ENCODE data around the gene RUNX1.

The RUNX1 gene

GRCh38 chr21:34971656-34972055 is 77.4 kb downstream of the RUNX1 start:
- Mint-ChIP-seq H3K9me3 (no peaks in the 10 kb centered on the region), H3K36me3 (ENCODE audit: low read depth) (no peaks in the 10 kb centered on the region), H3K4me3 (no peak overlapping the region), H3K27me3 (ENCODE audit: low read depth) (peaks cover 19% of the 10 kb centered on the region), H3K27ac (no peak overlapping the region), H3K4me1 (peaks cover 17% of the 10 kb centered on the region)
- TF ChIP-seq CTCF (IDR thresholded peaks at IDR 0.05; ENCODE audit: unreplicated experiment in 3 of 3) = no peak

DNA sequence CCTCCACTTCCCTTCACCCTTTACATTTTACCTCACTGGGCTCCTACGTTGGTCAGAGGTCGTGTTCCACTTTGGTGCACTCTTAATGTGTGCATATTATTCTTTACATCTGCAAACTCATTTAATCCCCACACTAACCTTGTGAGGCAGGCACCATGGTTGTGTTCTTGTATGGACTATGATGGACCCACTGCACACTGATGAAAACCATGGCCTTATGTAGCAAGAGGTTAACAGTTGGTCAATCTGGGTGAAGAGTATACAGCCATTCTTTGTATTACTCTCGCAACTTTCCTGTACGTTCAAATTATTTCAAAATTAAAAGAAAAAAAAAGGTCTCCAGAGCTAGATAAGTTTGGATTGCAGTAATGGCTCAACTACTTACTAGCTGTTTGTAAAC is 78.5 kb downstream of the RUNX1 start:
- H3K4me3 Mint-ChIP-seq = no peak overlapping the region
- no peak overlapping the region for H3K27ac Mint-ChIP-seq
- peaks cover 19% of the 10 kb centered on the region for H3K27me3 Mint-ChIP-seq (ENCODE audit: low read depth)
- H3K9me3 Mint-ChIP-seq = no peaks in the 10 kb centered on the region
- no peak for TF ChIP-seq CTCF (IDR thresholded peaks at IDR 0.05; ENCODE audit: unreplicated experiment in 3 of 3)
- H3K4me1 Mint-ChIP-seq = peaks cover 17% of the 10 kb centered on the region
- H3K36me3 Mint-ChIP-seq (ENCODE audit: low read depth) = no peaks in the 10 kb centered on the region

GRCh38 chr21:34970167-34970500 is 79.0 kb downstream of the RUNX1 start:
- Mint-ChIP-seq H3K9me3 (no peaks in the 10 kb centered on the region), H3K4me1 (peaks cover 17% of the 10 kb centered on the region), H3K27me3 (ENCODE audit: low read depth) (peaks cover 19% of the 10 kb centered on the region), H3K4me3 (no peak overlapping the region), H3K36me3 (ENCODE audit: low read depth) (no peaks in the 10 kb centered on the region), H3K27ac (peak overlapping the region in 1 of 3 experiments; percentile 45)
- no peak for TF ChIP-seq CTCF (IDR thresholded peaks at IDR 0.05; ENCODE audit: unreplicated experiment in 3 of 3)

GRCh38 chr21:34969423-34970166 is 79.5 kb downstream of the RUNX1 start:
- no peaks in the 10 kb centered on the region for H3K36me3 Mint-ChIP-seq (ENCODE audit: low read depth)
- H3K9me3 Mint-ChIP-seq = no peaks in the 10 kb centered on the region
- peaks cover 17% of the 10 kb centered on the region for H3K4me1 Mint-ChIP-seq
- H3K4me3 Mint-ChIP-seq = peak overlapping the region in 1 of 3 experiments; percentile 28
- TF ChIP-seq CTCF (IDR thresholded peaks at IDR 0.05; ENCODE audit: unreplicated experiment in 3 of 3) = no peak
- H3K27ac Mint-ChIP-seq = peak overlapping the region in 2 of 3 experiments; percentile 34 to 45
- peaks cover 19% of the 10 kb centered on the region for H3K27me3 Mint-ChIP-seq (ENCODE audit: low read depth)

DNA sequence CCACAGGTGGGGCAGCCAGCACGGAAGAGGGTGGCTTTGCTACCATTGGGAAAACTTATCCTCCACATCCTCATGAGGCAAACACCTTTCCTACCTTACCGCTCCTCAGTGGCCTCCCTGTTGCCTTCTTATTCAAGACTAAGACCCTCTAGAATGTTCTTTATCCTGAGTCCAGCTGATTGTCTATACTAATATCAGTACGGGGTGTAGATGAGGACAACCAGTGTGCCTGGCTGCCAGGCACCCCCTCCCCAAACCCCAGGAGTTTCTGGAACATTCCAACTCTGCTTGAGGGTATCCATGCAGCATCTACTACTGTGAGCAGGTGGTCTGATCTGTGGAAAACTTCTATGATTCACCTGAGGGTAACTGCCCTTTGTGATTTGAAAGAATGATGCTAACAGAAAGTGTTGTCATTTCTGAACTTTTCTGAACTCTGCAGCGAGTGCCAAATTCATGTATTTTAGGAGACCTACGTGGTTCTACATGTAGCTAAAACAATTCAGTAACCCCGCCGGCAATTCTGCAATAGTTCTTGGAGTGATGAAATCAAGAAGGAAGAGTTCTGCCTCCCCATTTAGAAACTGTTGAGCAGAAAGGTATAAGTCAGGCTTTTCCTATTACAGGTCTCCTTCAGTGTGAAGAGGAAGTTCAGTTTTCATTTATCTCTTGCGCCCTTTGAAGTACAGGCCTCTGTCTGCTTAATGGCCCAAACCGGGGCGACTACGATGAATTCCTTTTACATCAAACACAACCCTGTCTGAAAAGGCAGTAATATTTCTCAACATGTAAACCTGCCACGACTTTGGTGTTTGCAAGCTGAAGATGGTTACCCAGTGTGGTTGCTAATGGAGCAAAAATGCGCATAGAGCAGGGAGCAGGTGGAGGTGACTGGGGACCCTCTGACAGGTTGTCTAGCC is 80.4 kb downstream of the RUNX1 start:
- Mint-ChIP-seq H3K27me3 (ENCODE audit: low read depth) (peaks cover 14% of the 10 kb centered on the region), H3K4me1 (peaks cover 17% of the 10 kb centered on the region), H3K36me3 (ENCODE audit: low read depth) (no peaks in the 10 kb centered on the region), H3K4me3 (peak overlapping the region in 1 of 3 experiments; percentile 3), H3K27ac (peak overlapping the region in 2 of 3 experiments; percentile 34 to 45), H3K9me3 (no peaks in the 10 kb centered on the region)
- no peak for TF ChIP-seq CTCF (IDR thresholded peaks at IDR 0.05; ENCODE audit: unreplicated experiment in 3 of 3)
